ENCODE results near the gene LCT. TPM values are rescaled to one million over a fixed set of nuclear protein-coding genes. Genes with fewer than 3 reads are reported as not detected.
"Not testable (repeated sequence)": the region's sequence is repeated elsewhere in the genome, so short reads cannot be mapped to it uniquely, and the experiment has no call there.

Gene LCT
- 0.04 TPM for total RNA-seq

GRCh38 chr2:135836596-135837270, at the start of gene LCT:
LCT (minus strand) TSS chr2:135837184; CDS start chr2:135837169, 15 bp downstream.
- intact Hi-C loops (cut with DNase I), result no loop called here
- no peak for DNase-seq (ENCODE audit: low spot score)
- no peak for ATAC-seq

DNA sequence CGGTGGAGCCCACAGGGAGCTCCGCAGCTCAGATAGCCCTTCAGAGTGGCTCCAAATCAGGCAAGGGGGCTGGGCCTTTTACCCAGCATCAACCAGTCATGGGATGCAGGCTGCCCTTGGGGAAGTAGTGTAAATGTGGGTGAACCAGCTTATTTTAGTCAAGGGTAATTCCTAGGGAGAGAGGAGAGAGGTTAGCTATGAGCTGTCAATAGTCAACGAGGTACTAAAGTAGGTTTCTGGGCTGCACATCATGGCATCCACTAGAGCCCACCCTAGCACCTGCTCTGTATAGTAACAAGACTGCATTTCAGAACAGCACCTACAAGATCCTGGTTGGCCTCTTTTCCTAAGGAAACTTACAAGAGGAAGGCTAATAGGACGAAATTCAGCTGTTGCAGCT, 48.7 kb upstream of the LCT start:
- no peak for DNase-seq (ENCODE audit: low spot score)
- no peak for ATAC-seq
- intact Hi-C loops (cut with DNase I), result no loop called here

GRCh38 chr2:135882415-135882814, 45.4 kb upstream of the LCT start:
- intact Hi-C loops (cut with DNase I), result no loop called here
- DNase-seq (ENCODE audit: low spot score) (no peak), ATAC-seq (no peak)

DNA sequence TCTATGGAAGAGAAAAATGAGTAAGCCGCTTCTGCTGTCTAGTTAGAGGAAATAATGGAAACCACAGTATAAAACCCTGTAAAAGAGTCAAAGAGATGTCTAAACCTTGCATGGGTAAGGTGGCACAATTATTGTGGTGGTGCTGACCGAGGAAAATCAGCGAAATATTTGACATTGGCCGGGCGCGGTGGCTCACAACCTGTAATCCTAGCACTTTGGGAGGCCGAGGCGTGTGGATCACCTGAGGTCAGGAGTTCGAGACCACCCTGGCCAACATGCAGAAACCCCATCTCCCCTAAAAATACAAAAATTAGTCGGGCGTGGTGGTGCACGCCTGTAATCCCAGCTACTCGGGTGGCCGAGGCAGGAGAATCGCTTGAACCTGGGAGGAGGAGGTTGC, 39.8 kb upstream of the LCT start:
- intact Hi-C loops (cut with DNase I); ATAC-seq; DNase-seq (ENCODE audit: low spot score): not testable (repeated sequence)

DNA sequence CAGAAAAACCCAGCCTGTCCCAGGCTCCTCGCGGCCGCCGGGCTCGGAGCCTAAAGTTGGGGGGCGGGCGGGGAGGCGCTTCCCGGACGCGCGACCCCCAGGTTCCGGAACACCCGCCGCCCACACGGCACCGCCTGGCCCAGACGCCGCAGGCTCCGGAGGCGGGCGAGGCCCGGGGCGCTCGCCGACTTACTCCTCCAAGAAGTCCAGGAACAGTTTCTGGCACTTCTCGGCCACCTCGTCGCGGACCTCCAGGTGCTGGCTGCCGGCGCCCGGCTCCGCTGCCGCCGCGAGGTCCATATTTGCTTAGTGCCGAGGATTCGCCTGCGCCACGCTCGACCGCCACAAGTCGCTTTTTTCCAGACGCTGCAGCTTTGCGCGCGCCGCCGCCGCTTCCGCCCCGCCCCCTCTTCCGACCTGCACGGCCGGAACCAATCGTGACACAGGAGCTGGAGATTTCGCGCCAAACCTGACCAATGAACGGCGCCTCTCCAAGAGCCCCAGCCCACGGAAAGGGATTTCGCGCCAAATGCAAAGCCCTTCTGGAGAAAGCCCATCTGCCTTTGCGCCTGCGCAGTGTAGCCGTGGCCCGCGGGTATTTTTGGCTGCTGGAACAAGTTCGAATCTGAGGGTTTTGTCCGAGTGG, 39.2 kb upstream of the LCT start, which contains the start of gene MCM6:
Gene MCM6, minus strand, starts transcription at position 378 of the 646 bp plus-strand sequence. Its CDS starts 78 bp downstream, at position 300.
- ATAC-seq (peak; percentile 100), DNase-seq (ENCODE audit: low spot score) (peak; percentile 98)
- intact Hi-C loops (cut with DNase I), result no loop called here

- ATAC-seq, result peak; percentile 69
- peak; percentile 70 for DNase-seq (ENCODE audit: low spot score)
- intact Hi-C loops (cut with DNase I), result no loop called here
Observed at GRCh38 chr2:135875491-135876065, 38.6 kb upstream of the LCT start.

GRCh38 chr2:135874777-135875365, 37.9 kb upstream of the LCT start:
- no peak for DNase-seq (ENCODE audit: low spot score)
- ATAC-seq, result no peak
- intact Hi-C loops (cut with DNase I), result no loop called here

- ATAC-seq (no peak), DNase-seq (ENCODE audit: low spot score) (no peak)
- intact Hi-C loops (cut with DNase I), result no loop called here
Observed at GRCh38 chr2:135870571-135870970, 33.6 kb upstream of the LCT start.

DNA sequence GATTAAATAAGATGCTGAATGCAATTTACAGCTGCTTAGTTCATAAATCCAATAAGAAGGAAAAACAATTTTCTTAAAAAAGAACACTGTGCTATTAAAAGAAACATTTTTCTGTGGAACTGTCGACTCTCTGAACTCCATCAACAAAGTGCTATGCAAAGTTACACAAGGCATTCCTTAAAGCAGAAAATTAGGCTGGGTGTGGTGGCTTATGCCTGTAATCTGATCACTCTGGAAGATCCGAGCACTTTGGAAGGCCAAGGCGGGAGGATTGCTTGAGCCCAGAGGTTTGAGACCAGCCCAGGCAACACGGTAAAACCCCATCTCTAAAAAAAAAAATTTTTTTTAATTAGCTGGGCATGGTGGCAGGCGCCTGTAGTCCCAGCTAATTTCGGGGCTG, 26.2 kb upstream of the LCT start:
- no peak for DNase-seq (ENCODE audit: low spot score)
- no peak for ATAC-seq
- intact Hi-C loops (cut with DNase I), result no loop called here

GRCh38 chr2:135862718-135863117, 25.7 kb upstream of the LCT start:
- no peak for DNase-seq (ENCODE audit: low spot score)
- no peak for ATAC-seq
- intact Hi-C loops (cut with DNase I), result no loop called here

DNA sequence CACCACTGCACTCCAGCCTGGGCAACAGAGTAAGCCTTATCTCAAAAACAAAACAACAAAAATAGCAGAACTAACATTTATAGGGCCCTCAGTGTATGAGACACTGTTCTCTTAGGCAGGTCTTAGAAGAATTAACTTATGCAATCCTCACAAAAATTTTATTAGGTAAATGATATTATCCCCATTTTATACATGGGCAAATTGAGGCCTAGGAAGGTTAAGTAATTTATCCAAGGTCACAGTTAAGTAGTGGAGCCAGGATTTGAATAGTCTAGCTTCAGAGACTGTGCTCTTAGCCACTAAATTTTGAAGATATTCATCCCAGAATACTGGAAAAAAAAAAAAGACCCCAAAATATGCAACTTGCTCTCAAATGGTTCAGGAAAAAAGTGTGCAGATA, 16.4 kb upstream of the LCT start:
- DNase-seq (ENCODE audit: low spot score) (no peak), ATAC-seq (no peak)

GRCh38 chr2:135851858-135852257, 14.9 kb upstream of the LCT start:
- ATAC-seq (no peak), DNase-seq (ENCODE audit: low spot score) (no peak)
- intact Hi-C loops (cut with DNase I), result no loop called here

More for the DNA sequence above, 16.4 kb upstream of the LCT start:
- intact Hi-C loops (cut with DNase I), result no loop called here

DNA sequence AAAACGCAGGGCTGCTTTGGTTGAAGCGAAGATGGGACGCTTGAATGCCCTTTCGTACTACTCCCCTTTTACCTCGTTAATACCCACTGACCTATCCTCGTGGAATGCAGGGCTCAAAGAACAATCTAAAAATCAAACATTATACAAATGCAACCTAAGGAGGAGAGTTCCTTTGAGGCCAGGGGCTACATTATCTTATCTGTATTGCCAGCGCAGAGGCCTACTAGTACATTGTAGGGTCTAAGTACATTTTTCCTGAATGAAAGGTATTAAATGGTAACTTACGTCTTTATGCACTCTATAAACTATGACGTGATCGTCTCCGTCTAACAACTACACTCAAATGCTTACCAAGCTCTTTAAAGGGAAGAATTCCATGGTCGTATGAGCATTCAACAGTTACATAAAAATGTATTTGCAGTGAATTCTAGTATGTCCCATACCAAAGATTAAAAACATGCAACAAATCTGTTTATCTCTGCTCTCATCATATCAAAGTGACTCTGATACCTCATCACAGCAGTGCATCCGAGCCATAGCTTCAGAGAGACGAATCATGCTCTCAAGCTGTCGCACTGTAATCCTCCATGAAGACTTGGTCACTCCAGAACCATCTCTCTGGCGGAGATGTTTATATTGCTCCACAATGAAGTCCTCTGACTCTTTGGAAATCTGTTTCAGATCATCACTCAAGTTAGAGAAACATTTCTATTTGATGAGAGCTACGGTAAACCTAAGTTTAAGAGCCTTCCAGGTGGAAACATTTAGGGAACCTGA, 14.1 kb upstream of the LCT start:
- intact Hi-C loops (cut with DNase I), result no loop called here
- ATAC-seq (no peak), DNase-seq (ENCODE audit: low spot score) (no peak)

DNA sequence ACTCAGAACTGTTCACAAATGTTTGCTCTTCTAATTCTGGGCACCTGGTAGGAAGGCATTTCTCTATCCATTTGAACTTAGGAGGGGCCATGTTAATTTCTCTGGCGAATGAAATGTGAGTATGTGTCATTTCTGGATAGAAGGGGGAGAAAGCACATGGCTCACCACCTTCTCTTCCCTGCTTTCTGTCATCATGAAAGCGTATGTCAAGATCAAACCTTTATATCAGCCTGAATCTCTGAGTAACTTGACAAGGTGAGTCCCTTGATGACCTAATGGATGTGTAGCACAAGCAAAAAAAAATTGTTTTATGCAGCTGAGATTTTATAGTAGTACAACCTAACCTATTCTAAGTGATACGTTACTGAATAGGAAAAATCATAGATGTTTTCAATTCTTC, 12.1 kb upstream of the LCT start:
- no peak for DNase-seq (ENCODE audit: low spot score)
- intact Hi-C loops (cut with DNase I), result no loop called here
- ATAC-seq, result no peak

DNA sequence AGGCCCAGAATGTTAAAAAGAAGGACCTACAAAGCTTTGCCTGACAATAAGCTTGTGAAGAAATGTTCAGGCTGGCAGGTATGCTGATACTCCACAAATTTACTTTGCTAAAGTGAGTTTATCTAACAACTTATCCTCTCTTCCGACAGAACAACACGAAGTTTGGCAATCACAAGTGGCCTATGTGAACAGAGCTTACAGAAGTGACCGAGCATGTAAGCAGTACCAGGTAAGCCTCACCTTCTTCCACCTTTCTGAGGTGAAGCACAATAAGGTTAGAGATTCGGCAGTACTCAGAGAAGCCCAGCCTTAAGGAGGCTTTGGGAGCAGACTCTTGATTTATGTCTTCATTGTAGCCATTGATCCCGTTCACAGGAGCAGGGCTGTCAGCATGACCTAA, 9.0 kb upstream of the LCT start:
- DNase-seq (ENCODE audit: low spot score), result no peak
- ATAC-seq, result no peak
- intact Hi-C loops (cut with DNase I), result no loop called here

DNA sequence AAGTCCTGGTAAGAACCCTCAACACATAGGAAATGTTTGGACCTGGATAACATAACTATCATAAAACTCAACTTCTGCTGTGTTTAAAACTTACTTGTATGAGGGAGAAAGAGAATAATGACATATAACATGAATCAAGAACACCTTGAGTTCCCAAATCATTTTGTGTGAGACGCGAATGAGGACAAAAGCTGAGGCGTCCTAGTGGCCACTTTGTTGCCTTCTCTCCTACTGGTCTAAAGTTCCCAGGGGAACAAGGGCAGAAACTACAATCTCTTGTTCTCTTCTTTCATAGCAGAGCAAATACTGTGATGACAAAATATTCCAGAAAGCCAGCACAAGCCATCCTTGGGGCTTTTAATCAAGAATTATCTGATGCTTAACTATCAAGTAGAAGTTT, 8.3 kb upstream of the LCT start:
- intact Hi-C loops (cut with DNase I), result no loop called here
- ATAC-seq, result no peak
- DNase-seq (ENCODE audit: low spot score), result no peak

GRCh38 chr2:135844301-135844895, 7.4 kb upstream of the LCT start:
- intact Hi-C loops (cut with DNase I), result no loop called here
- DNase-seq (ENCODE audit: low spot score) (no peak), ATAC-seq (no peak)

GRCh38 chr2:135843671-135844070, 6.7 kb upstream of the LCT start:
- ATAC-seq (no peak), DNase-seq (ENCODE audit: low spot score) (no peak)
- intact Hi-C loops (cut with DNase I), result no loop called here

DNA sequence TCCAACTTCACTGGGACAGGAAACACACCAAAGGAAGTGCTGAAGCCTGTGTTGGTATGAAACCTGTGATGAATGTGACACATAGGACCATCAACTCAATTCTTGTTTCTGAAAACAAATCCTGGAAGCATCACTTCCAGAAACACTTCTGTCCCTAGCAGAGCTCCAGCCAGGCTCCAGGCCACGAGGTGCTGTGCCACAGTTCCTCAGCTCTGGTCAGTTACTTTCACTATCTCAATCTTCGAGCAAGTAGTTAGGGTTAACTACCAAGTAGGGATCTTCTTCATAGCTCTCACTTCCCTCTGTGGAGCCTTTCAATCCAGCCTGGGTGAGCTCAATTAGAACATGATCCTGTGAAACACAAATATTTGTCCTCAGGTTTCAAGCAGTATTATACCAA, 3.6 kb upstream of the LCT start:
- peak; percentile 72 for ATAC-seq
- DNase-seq (ENCODE audit: low spot score), result no peak
- intact Hi-C loops (cut with DNase I), result no loop called here
